ENCODE measurements around the gene KRT6B.

The KRT6B gene

GRCh38 chr12:52445876-52446275 is 6.1 kb downstream of the KRT6B start:
- H3K9me2 ChIP-seq (replicated peaks; ENCODE audit: insufficient read depth, low read length): no peaks in the 10 kb centered on the region
- H3K9ac ChIP-seq (ENCODE audit: low read length): no peak overlapping the region
- H3K27ac ChIP-seq (ENCODE audit: low read length): no peak overlapping the region
- no peak for DNase-seq
- no peak for TF ChIP-seq EZH2 (optimal IDR thresholded peaks at IDR 0.05; ENCODE audit: low read depth, low read length)
- TF ChIP-seq EZH2phosphoT487 (IDR thresholded peaks at IDR 0.05; ENCODE audit: low read length): no peak
- TF ChIP-seq CTCF (IDR thresholded peaks at IDR 0.05; ENCODE audit: low read length): no peak
- no peaks in the 10 kb centered on the region for H3K36me3 ChIP-seq (replicated peaks; ENCODE audit: insufficient read depth, low read length)
- H3K4me1 ChIP-seq (ENCODE audit: low read length): no peaks in the 10 kb centered on the region
- H3K4me3 ChIP-seq (ENCODE audit: low read length): no peak overlapping the region
- H2AFZ ChIP-seq (ENCODE audit: low read length): no peak overlapping the region
- no peaks in the 10 kb centered on the region for H4K20me1 ChIP-seq (ENCODE audit: insufficient read depth, low read length)
- H3K27me3 ChIP-seq (replicated peaks; ENCODE audit: insufficient read depth, low read length): peaks cover 18% of the 10 kb centered on the region; the same call in 1 of the 2 replicates
- no peaks in the 10 kb centered on the region for H3K9me3 ChIP-seq (replicated peaks; ENCODE audit: insufficient read depth, low read length)
- H3K4me2 ChIP-seq (ENCODE audit: low read depth, low read length): no peak overlapping the region
- H3K79me2 ChIP-seq (ENCODE audit: low read length): no peaks in the 10 kb centered on the region
- H3F3A ChIP-seq (ENCODE audit: insufficient read depth, low read length): no peaks in the 10 kb centered on the region

- H3K4me2 ChIP-seq (ENCODE audit: low read depth, low read length): no peak overlapping the region
- H3K9ac ChIP-seq (ENCODE audit: low read length): no peak overlapping the region
- no peaks in the 10 kb centered on the region for H3K9me2 ChIP-seq (replicated peaks; ENCODE audit: insufficient read depth, low read length)
- H3K9me3 ChIP-seq (replicated peaks; ENCODE audit: insufficient read depth, low read length): no peaks in the 10 kb centered on the region
- H2AFZ ChIP-seq (ENCODE audit: low read length): no peak overlapping the region
- no peak for DNase-seq
- peaks cover 19% of the 10 kb centered on the region; the same call in 1 of the 2 replicates for H3K27me3 ChIP-seq (replicated peaks; ENCODE audit: insufficient read depth, low read length)
- H3K4me1 ChIP-seq (ENCODE audit: low read length): no peaks in the 10 kb centered on the region
- no peaks in the 10 kb centered on the region for H3F3A ChIP-seq (ENCODE audit: insufficient read depth, low read length)
- TF ChIP-seq CTCF (IDR thresholded peaks at IDR 0.05; ENCODE audit: low read length) (no peak), EZH2 (optimal IDR thresholded peaks at IDR 0.05; ENCODE audit: low read depth, low read length) (no peak)
- H3K79me2 ChIP-seq (ENCODE audit: low read length): no peaks in the 10 kb centered on the region
- no peaks in the 10 kb centered on the region for H3K36me3 ChIP-seq (replicated peaks; ENCODE audit: insufficient read depth, low read length)
- no peaks in the 10 kb centered on the region for H4K20me1 ChIP-seq (ENCODE audit: insufficient read depth, low read length)
- H3K27ac ChIP-seq (ENCODE audit: low read length): no peak overlapping the region
- no peak overlapping the region for H3K4me3 ChIP-seq (ENCODE audit: low read length)
Measured at GRCh38 chr12:52444647-52445595, 7.0 kb downstream of the KRT6B start.

- no peak for TF ChIP-seq EZH2phosphoT487 (IDR thresholded peaks at IDR 0.05; ENCODE audit: low read length)
- no peak for TF ChIP-seq CTCF (IDR thresholded peaks at IDR 0.05; ENCODE audit: low read length)
- TF ChIP-seq EZH2 (optimal IDR thresholded peaks at IDR 0.05; ENCODE audit: low read depth, low read length): no peak
- Histone ChIP-seq H3K79me2 (ENCODE audit: low read length) (no peaks in the 10 kb centered on the region), H3K27ac (ENCODE audit: low read length) (no peak overlapping the region), H3K27me3 (replicated peaks; ENCODE audit: insufficient read depth, low read length) (peaks cover 24% of the 10 kb centered on the region; the same call in 1 of the 2 replicates), H3F3A (ENCODE audit: insufficient read depth, low read length) (no peaks in the 10 kb centered on the region), H3K36me3 (replicated peaks; ENCODE audit: insufficient read depth, low read length) (no peaks in the 10 kb centered on the region), H2AFZ (ENCODE audit: low read length) (no peak overlapping the region), H3K4me3 (ENCODE audit: low read length) (no peak overlapping the region), H3K4me1 (ENCODE audit: low read length) (no peaks in the 10 kb centered on the region), H4K20me1 (ENCODE audit: insufficient read depth, low read length) (no peaks in the 10 kb centered on the region), H3K9ac (ENCODE audit: low read length) (no peak overlapping the region), H3K9me2 (replicated peaks; ENCODE audit: insufficient read depth, low read length) (no peaks in the 10 kb centered on the region), H3K4me2 (ENCODE audit: low read depth, low read length) (no peak overlapping the region), H3K9me3 (replicated peaks; ENCODE audit: insufficient read depth, low read length) (no peaks in the 10 kb centered on the region)
- DNase-seq: no peak
Measured at GRCh38 chr12:52443966-52444365, 8.0 kb downstream of the KRT6B start.

All from MM.1S (cell line).